Nephron (organoid): ENCODE measurements around the gene SP9.

ENCODE experiments used
- H3K27ac Mint-ChIP-seq, 3 experiments: 2 replicates each; pipeline ENCODE4 v1.8.0; 2020; ENCODE audit warnings: mixed read lengths in 3 of 3, mild to moderate bottlenecking in 2 of 3, moderate library complexity in 1 of 3
- H3K27me3 Mint-ChIP-seq: 2 replicates; pipeline ENCODE4 v1.8.0; 2021; ENCODE audit warnings: low read depth, mild to moderate bottlenecking, moderate library complexity, mixed read lengths
- H3K36me3 Mint-ChIP-seq: 2 replicates; pipeline ENCODE4 v1.8.0; 2020; ENCODE audit warnings: low read depth, mixed read lengths
- H3K4me1 Mint-ChIP-seq: 2 replicates; pipeline ENCODE4 v1.8.0; 2020; ENCODE audit warnings: mixed read lengths
- H3K4me3 Mint-ChIP-seq, 3 experiments: 2 replicates each; pipeline ENCODE4 v1.8.0; 2020; ENCODE audit warnings: mild to moderate bottlenecking in 3 of 3, mixed read lengths in 3 of 3, moderate library complexity in 2 of 3
- H3K9me3 Mint-ChIP-seq: 2 replicates; pipeline ENCODE4 v1.8.0; 2020; ENCODE audit warnings: mixed read lengths
- CTCF ChIP-seq, 3 experiments: fragments of 200-600 bp; sonication (generic); IDR thresholded peaks; one replicate each; pipeline ENCODE4 v1.5.0; 2021; ENCODE audit warnings: antibody characterized with exemption in 3 of 3; ENCODE audit not compliant: unreplicated experiment in 3 of 3

Gene SP9

GRCh38 chr2:174332217-174332963 lies 2.4 kb upstream of the SP9 start:
- Mint-ChIP-seq H3K4me1 (peaks cover 38% of the 10 kb centered on the region), H3K9me3 (no peaks in the 10 kb centered on the region), H3K27me3 (peaks cover 100% of the 10 kb centered on the region), H3K4me3 (peak overlapping the region; percentile 31 to 54 (median 37)), H3K27ac (no peak overlapping the region), H3K36me3 (no peaks in the 10 kb centered on the region)
- no peak for TF ChIP-seq CTCF (IDR thresholded peaks at IDR 0.05; ENCODE audit: unreplicated experiment in 3 of 3)

DNA sequence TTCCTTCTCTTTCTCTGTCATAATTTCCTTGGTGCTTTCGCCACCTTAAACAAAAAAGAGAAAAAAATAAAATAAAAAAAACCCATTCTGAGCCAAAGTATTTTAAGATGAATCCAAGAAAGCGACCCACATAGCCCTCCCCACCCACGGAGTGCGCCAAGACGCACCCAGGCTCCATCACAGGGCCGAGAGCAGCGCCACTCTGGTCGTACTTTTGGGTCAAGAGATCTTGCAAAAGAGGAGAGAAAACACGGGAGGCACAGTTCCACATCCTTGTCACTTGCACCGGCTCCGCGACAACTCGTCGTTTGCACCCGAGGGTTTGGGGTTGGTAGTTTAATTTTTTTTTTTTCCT lies 1.8 kb upstream of the SP9 start:
- peaks cover 37% of the 10 kb centered on the region for H3K4me1 Mint-ChIP-seq
- H3K4me3 Mint-ChIP-seq = peak overlapping the region in 2 of 3 experiments; percentile 37 to 54
- H3K9me3 Mint-ChIP-seq = no peaks in the 10 kb centered on the region
- no peak for TF ChIP-seq CTCF (IDR thresholded peaks at IDR 0.05; ENCODE audit: unreplicated experiment in 3 of 3)
- no peak overlapping the region for H3K27ac Mint-ChIP-seq
- H3K36me3 Mint-ChIP-seq = no peaks in the 10 kb centered on the region
- peaks cover 100% of the 10 kb centered on the region for H3K27me3 Mint-ChIP-seq

- peak overlapping the region; percentile 28 to 69 (median 37) for H3K4me3 Mint-ChIP-seq
- no peak for TF ChIP-seq CTCF (IDR thresholded peaks at IDR 0.05; ENCODE audit: unreplicated experiment in 3 of 3)
- peaks cover 33% of the 10 kb centered on the region for H3K4me1 Mint-ChIP-seq
- H3K27me3 Mint-ChIP-seq = peaks cover 100% of the 10 kb centered on the region
- H3K27ac Mint-ChIP-seq = no peak overlapping the region
- no peaks in the 10 kb centered on the region for H3K9me3 Mint-ChIP-seq
- no peaks in the 10 kb centered on the region for H3K36me3 Mint-ChIP-seq
Measured at GRCh38 chr2:174333372-174334277, 1.1 kb upstream of the SP9 start.

- no peaks in the 10 kb centered on the region for H3K9me3 Mint-ChIP-seq
- no peaks in the 10 kb centered on the region for H3K36me3 Mint-ChIP-seq
- peaks cover 100% of the 10 kb centered on the region for H3K27me3 Mint-ChIP-seq
- H3K4me1 Mint-ChIP-seq = peaks cover 26% of the 10 kb centered on the region
- H3K27ac Mint-ChIP-seq = no peak overlapping the region
- TF ChIP-seq CTCF (IDR thresholded peaks at IDR 0.05; ENCODE audit: unreplicated experiment in 3 of 3) = no peak
- H3K4me3 Mint-ChIP-seq = peak overlapping the region; percentile 28 to 69 (median 36)
Measured at GRCh38 chr2:174334278-174334715, 457 bp upstream of the SP9 start.

DNA sequence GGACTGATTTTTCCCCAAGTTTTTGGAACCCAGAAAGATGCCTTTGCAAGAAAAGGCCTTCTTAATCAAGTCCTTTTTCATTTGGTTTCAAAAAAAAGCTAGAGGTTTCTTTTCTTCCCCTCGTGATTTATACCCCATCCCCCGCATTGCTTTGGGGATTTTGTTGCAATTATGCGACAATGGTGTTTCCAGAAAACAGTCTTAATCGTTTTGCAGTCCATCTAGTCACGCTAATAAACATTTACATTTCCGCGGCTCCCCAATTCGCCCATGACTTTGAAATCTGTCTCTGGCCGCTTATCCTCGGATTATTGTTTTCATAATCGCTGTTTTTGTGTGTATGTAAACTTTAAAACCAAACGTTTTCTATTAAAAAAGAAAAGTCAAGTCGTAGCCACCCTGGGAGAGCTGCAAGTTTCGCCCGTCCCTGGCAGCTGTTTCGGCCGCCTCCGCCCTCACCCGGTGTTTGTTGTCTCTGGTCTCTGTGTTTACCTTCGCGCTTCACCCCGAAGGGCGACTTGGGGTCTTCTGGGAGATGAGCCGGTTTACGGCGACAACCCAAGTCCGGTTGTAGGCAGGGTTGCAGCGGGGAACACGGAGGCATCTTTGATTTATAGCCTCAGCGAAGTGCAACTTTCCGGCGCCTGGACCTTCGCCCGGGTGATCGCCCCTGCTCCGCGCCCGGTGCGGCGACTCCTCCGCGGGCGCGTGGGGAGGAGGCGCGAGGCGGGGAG lies 667 bp downstream of the SP9 start:
- H3K4me3 Mint-ChIP-seq = peak overlapping the region; percentile 65 to 81 (median 74)
- no peak overlapping the region for H3K27ac Mint-ChIP-seq
- peaks cover 98% of the 10 kb centered on the region for H3K27me3 Mint-ChIP-seq
- H3K36me3 Mint-ChIP-seq = no peaks in the 10 kb centered on the region
- H3K4me1 Mint-ChIP-seq = peaks cover 21% of the 10 kb centered on the region
- H3K9me3 Mint-ChIP-seq = no peaks in the 10 kb centered on the region
- TF ChIP-seq CTCF (IDR thresholded peaks at IDR 0.05; ENCODE audit: unreplicated experiment in 3 of 3) = no peak
